C4-2B (cell line): ENCODE results near the gene SYTL1.

Source experiments
- CTCF ChIP-seq: fragments of 450-650 bp; conservative IDR thresholded peaks from 2 replicates; pipeline ENCODE4 v1.5.1; 2017; ENCODE audit warnings: mild to moderate bottlenecking
- ZFX ChIP-seq: fragments of 450-650 bp; IDR thresholded peaks from 2 replicates; pipeline ENCODE4 v1.6.1; 2017

- TF ChIP-seq CTCF (no peak), ZFX (no peak)
These were observed 4.5 kb downstream of the SYTL1 start for GRCh38 chr1:27346357-27346756.
